Glutamatergic neuron (in vitro differentiated cells): ENCODE data around the gene SUCLG2. TPM values are rescaled to one million over a fixed set of nuclear protein-coding genes. Genes with fewer than 3 reads are reported as not detected.

Experiments used
- DNase-seq: peaks from one replicate; pipeline ENCODE4 v3.0.0; 2022
- H3K27ac Mint-ChIP-seq: one replicate; pipeline ENCODE4 v1.8.0; 2020; ENCODE audit warnings: mild to moderate bottlenecking, mixed read lengths, inconsistent platforms; ENCODE audit not compliant: unreplicated experiment
- H3K27me3 Mint-ChIP-seq: one replicate; pipeline ENCODE4 v1.8.0; 2020; ENCODE audit warnings: mild to moderate bottlenecking, moderate library complexity, mixed read lengths, inconsistent platforms; ENCODE audit not compliant: unreplicated experiment
- H3K36me3 Mint-ChIP-seq: one replicate; pipeline ENCODE4 v1.8.0; 2020; ENCODE audit warnings: mild to moderate bottlenecking, mixed read lengths, inconsistent platforms; ENCODE audit not compliant: unreplicated experiment
- H3K4me1 Mint-ChIP-seq: one replicate; pipeline ENCODE4 v1.8.0; 2020; ENCODE audit warnings: mild to moderate bottlenecking, low read depth, mixed read lengths, inconsistent platforms; ENCODE audit not compliant: unreplicated experiment
- H3K4me3 Mint-ChIP-seq: one replicate; pipeline ENCODE4 v1.8.0; 2020; ENCODE audit warnings: mild to moderate bottlenecking, mixed read lengths, inconsistent platforms; ENCODE audit not compliant: unreplicated experiment
- H3K9me3 Mint-ChIP-seq: one replicate; pipeline ENCODE4 v1.8.0; 2020; ENCODE audit warnings: mild to moderate bottlenecking, moderate library complexity, mixed read lengths, inconsistent platforms; ENCODE audit not compliant: unreplicated experiment
- CTCF ChIP-seq: fragments of 200-600 bp; sonication (generic); IDR thresholded peaks from one replicate; pipeline ENCODE4 v1.5.0; 2021; ENCODE audit not compliant: partially characterized antibody, unreplicated experiment
- total RNA-seq: library from RNA; stranded (reverse); fragmentation: NEBNext Ultra II Directional; extraction: Animal tissue kit (Norgen Biotek cat#: 25700); gene quantifications from one replicate; pipeline ENCODE4 v1.2.1, GENCODE V29; 2021; ENCODE audit not compliant: unreplicated experiment

SUCLG2 gene
- total RNA-seq, 1 donor from 2014 or later = 4.3 TPM

DNA sequence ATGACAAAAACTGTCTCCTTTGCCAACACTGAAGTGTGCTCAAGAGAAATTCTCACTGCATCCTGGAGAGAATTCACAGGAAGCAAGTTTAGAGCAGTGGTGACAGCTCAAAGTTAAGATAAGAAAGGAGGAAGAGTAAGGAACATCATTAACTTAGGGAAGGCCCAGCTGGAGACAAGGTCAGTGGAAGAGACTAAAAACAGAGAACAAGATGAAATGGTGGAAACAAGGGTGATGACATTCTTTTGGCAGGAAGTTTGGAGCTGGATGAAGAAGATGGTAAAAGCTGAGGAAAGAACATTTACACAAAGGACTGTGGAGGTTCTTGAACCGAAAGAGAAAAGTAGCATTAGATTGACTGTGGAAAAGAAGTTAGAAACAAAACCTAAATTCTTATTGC, 6.7 kb upstream of the SUCLG2 start:
- DNase-seq = no peak
- Mint-ChIP-seq H3K4me1 (no peaks in the 10 kb centered on the region), H3K27ac (no peak overlapping the region), H3K27me3 (no peaks in the 10 kb centered on the region), H3K36me3 (no peaks in the 10 kb centered on the region), H3K4me3 (no peak overlapping the region), H3K9me3 (peaks cover under 1% of the 10 kb centered on the region)
- no peak for TF ChIP-seq CTCF

- DNase-seq = no peak
- no peak overlapping the region for H3K27ac Mint-ChIP-seq
- peaks cover 3% of the 10 kb centered on the region for H3K9me3 Mint-ChIP-seq
- H3K4me3 Mint-ChIP-seq = no peak overlapping the region
- no peaks in the 10 kb centered on the region for H3K27me3 Mint-ChIP-seq
- no peaks in the 10 kb centered on the region for H3K36me3 Mint-ChIP-seq
- H3K4me1 Mint-ChIP-seq = no peaks in the 10 kb centered on the region
- TF ChIP-seq CTCF = no peak
Measured at GRCh38 chr3:67657192-67657591, 2.8 kb upstream of the SUCLG2 start.

DNA sequence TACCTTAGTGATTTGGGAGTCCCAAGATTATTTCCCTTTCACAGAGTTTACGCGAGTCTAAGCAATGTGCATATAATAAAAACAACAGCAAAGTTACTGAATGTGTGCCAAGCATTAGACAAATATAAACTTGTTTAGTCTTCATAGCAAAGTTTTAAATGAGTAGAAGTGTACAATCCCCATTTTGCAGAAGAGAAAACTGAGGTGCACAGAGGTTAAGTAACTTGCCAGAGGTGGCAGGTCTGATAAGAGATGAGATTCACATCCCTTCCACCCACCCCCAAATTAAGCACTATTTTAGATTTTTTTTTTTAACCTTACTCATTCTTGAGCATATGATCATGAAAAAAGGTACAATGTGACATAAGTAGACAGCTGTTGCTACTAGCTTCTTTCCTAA, 2.2 kb upstream of the SUCLG2 start:
- no peak overlapping the region for H3K27ac Mint-ChIP-seq
- H3K27me3 Mint-ChIP-seq = no peaks in the 10 kb centered on the region
- no peaks in the 10 kb centered on the region for H3K4me1 Mint-ChIP-seq
- H3K4me3 Mint-ChIP-seq = no peak overlapping the region
- peaks cover 3% of the 10 kb centered on the region for H3K9me3 Mint-ChIP-seq
- DNase-seq = no peak
- TF ChIP-seq CTCF = no peak
- no peaks in the 10 kb centered on the region for H3K36me3 Mint-ChIP-seq

DNA sequence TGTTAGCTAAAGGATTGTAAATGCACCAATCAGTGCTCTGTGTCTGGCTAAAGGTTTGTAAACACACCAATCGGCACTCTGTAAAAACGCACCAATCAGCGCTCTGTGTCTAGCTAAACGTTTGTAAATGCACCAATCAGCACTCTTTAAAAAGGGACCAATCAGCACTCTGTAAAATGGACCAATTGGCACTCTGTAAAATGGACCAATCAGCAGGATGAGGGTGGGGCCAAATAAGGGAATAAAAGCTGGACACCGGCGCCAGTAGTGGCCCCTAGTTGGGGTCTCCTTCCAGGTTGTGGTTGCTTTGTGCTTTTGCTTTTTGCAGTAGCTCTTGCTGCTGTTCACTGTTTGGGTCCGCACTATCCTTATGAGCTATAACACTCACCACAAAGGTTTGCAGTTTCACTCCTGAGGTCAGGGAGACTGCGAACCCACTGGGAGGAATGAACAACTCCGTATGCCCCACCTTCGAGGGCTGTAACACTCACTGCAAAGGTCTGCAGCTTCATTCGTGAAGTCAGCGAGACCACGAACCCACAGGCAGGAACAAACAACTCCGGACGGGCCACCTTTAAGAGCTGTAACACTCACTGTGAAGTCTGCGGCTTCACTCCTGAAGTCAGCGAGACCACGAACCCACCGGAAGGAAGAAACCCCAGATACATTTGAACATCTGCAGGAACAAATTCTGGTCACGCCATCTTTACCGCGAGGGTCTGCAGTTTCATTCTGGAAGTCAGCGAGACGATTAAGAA, 1.1 kb upstream of the SUCLG2 start:
- no peak for TF ChIP-seq CTCF
- H3K4me3 Mint-ChIP-seq = peak overlapping the region; percentile 66
- no peaks in the 10 kb centered on the region for H3K36me3 Mint-ChIP-seq
- H3K4me1 Mint-ChIP-seq = no peaks in the 10 kb centered on the region
- DNase-seq = no peak
- H3K27me3 Mint-ChIP-seq = no peaks in the 10 kb centered on the region
- H3K27ac Mint-ChIP-seq = no peak overlapping the region
- H3K9me3 Mint-ChIP-seq = peaks cover 3% of the 10 kb centered on the region

DNA sequence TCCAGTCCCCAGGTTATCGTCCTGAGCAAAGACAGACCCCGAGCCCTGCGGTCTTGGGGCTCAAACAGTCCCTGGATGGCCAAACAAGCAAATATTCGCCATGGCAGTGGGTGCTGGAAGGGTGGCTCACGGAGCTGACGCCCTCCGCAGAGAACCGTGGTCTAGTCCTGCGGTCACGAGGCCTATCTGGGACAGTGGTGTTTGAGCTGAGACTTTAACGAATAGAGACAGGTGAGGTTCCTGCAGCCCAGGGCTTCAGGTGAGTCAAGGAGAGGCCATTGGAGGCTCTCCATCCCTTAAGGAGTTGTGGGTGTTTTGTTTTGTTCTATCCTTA, 399 bp upstream of the SUCLG2 start:
- no peak for TF ChIP-seq CTCF
- no peak for DNase-seq
- peaks cover 3% of the 10 kb centered on the region for H3K9me3 Mint-ChIP-seq
- H3K27ac Mint-ChIP-seq = peak overlapping the region; percentile 45
- H3K4me3 Mint-ChIP-seq = peak overlapping the region; percentile 66
- no peaks in the 10 kb centered on the region for H3K36me3 Mint-ChIP-seq
- H3K4me1 Mint-ChIP-seq = no peaks in the 10 kb centered on the region
- H3K27me3 Mint-ChIP-seq = no peaks in the 10 kb centered on the region
